PFSK-1 (cell line): ENCODE measurements around the gene EIF6.

Source experiments
- POLR2AphosphoS5 ChIP-seq: IDR thresholded peaks from 2 replicates; pipeline ENCODE4 v1.6.1; 2012; ENCODE audit warnings: low read depth, mild to moderate bottlenecking, control low read depth, low read length, moderate library complexity
- REST ChIP-seq, 2 experiments: IDR thresholded peaks; 2 replicates each; pipeline versions ENCODE4 v1.6.1 to v1.8.0; 2011 to 2012; ENCODE audit warnings: low read depth in 2 of 2, low read length in 2 of 2, control low read depth in 1 of 2, inconsistent platforms in 1 of 2, mild to moderate bottlenecking in 1 of 2, moderate library complexity in 1 of 2; ENCODE audit not compliant: insufficient read depth in 1 of 2
- SIN3A ChIP-seq: IDR thresholded peaks from 2 replicates; pipeline ENCODE4 v1.6.1; 2012; ENCODE audit warnings: mild to moderate bottlenecking, low read length, moderate library complexity, borderline replicate concordance; ENCODE audit not compliant: insufficient read depth
- TAF1 ChIP-seq: IDR thresholded peaks from 2 replicates; pipeline ENCODE4 v1.6.1; 2012; ENCODE audit warnings: low read length, control low read depth, borderline replicate concordance; ENCODE audit not compliant: insufficient read depth

DNA sequence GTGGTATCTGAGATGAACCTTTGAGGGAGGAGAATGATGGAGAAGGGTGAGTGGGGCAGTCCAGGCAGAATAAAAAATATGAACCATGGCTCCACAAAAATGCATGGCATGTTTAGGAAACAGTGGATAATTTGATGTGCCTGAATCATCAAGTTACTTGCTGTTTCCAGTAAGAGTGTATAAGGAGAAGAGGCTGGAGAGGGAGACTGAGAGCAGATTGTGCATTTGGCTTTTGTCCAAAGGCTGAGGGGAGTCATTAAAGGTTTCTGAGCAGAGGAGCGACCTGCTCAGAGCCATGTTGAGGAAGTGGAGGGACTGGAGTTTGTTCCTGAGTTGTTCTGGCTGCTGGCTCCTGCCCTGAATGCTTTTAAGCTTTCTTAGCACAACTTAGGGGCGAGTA is 52.0 kb downstream of the EIF6 start:
- no peak for TF ChIP-seq SIN3A
- TF ChIP-seq POLR2AphosphoS5: no peak
- TF ChIP-seq TAF1: no peak
- no peak for TF ChIP-seq REST (IDR thresholded peaks at IDR 0.05; ENCODE audit: insufficient read depth in 1 of 2, low read depth in 2 of 2, low read length in 2 of 2)
